A673 (cell line): ENCODE results near the gene PRKG1. TPM values are rescaled to one million over a fixed set of nuclear protein-coding genes. Genes with fewer than 3 reads are reported as not detected.

ENCODE experiments used
- BruUV-seq: library from RNA; stranded (reverse); fragments of 400-500 nt; replicated peaks from 2 replicates; lab custom pipeline; 2021; lab: Mats Ljungman, UMichigan
- CTCF ChIA-PET: fragments of 300-600 bp; sonication (Branson Sonifier 250); formaldehyde crosslinking; loops from one replicate; lab custom pipeline; 2022; ENCODE audit warnings: antibody characterized with exemption; lab: Charles Lee
- POLR2A ChIA-PET: fragments of 300-600 bp; sonication (Branson Sonifier 250); formaldehyde crosslinking; loops from one replicate; lab custom pipeline; 2022; ENCODE audit warnings: antibody characterized with exemption; ENCODE audit not compliant: low non-redundant PET; lab: Charles Lee
- DNase-seq: peaks from one replicate; pipeline ENCODE4 v3.0.0-alpha.2; 2015; ENCODE audit warnings: low spot score
- H3K27ac ChIP-seq: fragments of 200-600 bp; sonication (generic); 2 replicates; pipeline ENCODE4 v1.5.1; 2016; ENCODE audit warnings: mixed run types, low read depth, mild to moderate bottlenecking, mixed read lengths, antibody characterized with exemption, low read length; ENCODE audit not compliant: poor library complexity, severe bottlenecking
- H3K27me3 ChIP-seq: fragments of 200-600 bp; sonication (generic); replicated peaks from 2 replicates; pipeline ENCODE4 v1.6.1; 2017; ENCODE audit warnings: mixed run types, low read depth, mild to moderate bottlenecking, mixed read lengths, antibody characterized with exemption, low read length; ENCODE audit not compliant: insufficient read depth, poor library complexity
- H3K36me3 ChIP-seq: fragments of 200-600 bp; sonication (generic); 2 replicates; pipeline ENCODE4 v1.6.1; 2016; ENCODE audit warnings: mixed run types, mild to moderate bottlenecking, mixed read lengths, antibody characterized with exemption, low read length; ENCODE audit not compliant: insufficient read depth, poor library complexity, severe bottlenecking
- H3K4me1 ChIP-seq: fragments of 200-600 bp; sonication (generic); 2 replicates; pipeline ENCODE4 v1.6.1; 2017; ENCODE audit warnings: mixed run types, mild to moderate bottlenecking, mixed read lengths, antibody characterized with exemption, low read length; ENCODE audit not compliant: insufficient read depth, poor library complexity, severe bottlenecking
- H3K4me3 ChIP-seq: fragments of 200-600 bp; sonication (generic); 2 replicates; pipeline ENCODE4 v1.5.1; 2016; ENCODE audit warnings: low read depth, mixed run types, mild to moderate bottlenecking, mixed read lengths, low read length; ENCODE audit not compliant: poor library complexity, severe bottlenecking
- H3K9me3 ChIP-seq: fragments of 200-600 bp; sonication (generic); 2 replicates; pipeline ENCODE4 v1.6.1; 2016; ENCODE audit warnings: mixed run types, low read depth, mild to moderate bottlenecking, mixed read lengths, antibody characterized with exemption, low read length; ENCODE audit not compliant: poor library complexity, severe bottlenecking
- CTCF ChIP-seq: fragments of 300-800, 200-600 bp; sonication (generic); conservative IDR thresholded peaks from 2 replicates; pipeline ENCODE4 v1.5.1; 2017; ENCODE audit warnings: low read depth, mild to moderate bottlenecking, antibody characterized with exemption, low read length, moderate library complexity, mixed read lengths
- EZH2 ChIP-seq: fragments of 200-600 bp; sonication (generic); IDR thresholded peaks from 2 replicates; pipeline ENCODE4 v1.6.1; 2017; ENCODE audit warnings: borderline replicate concordance, low read depth, mild to moderate bottlenecking, mixed read lengths, antibody characterized with exemption, low read length; ENCODE audit not compliant: poor library complexity, severe bottlenecking
- intact Hi-C: fragments of 100-400 bp; cut with micrococcal nuclease; formaldehyde crosslinking; loops from one replicate; pipeline ENCODE4 v1.10.0; 2022; ENCODE audit not compliant: unreplicated experiment
- total RNA-seq: library from RNA; stranded (reverse); gene quantifications from 2 replicates; pipeline ENCODE4 v1.2.3, GENCODE V29; 2021

PRKG1 gene
- total RNA-seq, 1 experiment from 2014 or later = 0.58 TPM

GRCh38 chr10:52313256-52313932 is 1239.1 kb downstream of the PRKG1 start:
- peaks cover 4% of the 10 kb centered on the region for H3K4me1 ChIP-seq
- H3K4me3 ChIP-seq = peak overlapping the region; percentile 57
- no peaks in the 10 kb centered on the region for H3K36me3 ChIP-seq
- no peaks in the 10 kb centered on the region for H3K9me3 ChIP-seq
- DNase-seq = peak; percentile 13
- intact Hi-C loops = no loop called here
- ChIA-PET POLR2A (no interaction called here), CTCF (interaction anchor here (0.7 kb wide), 1 partner anchor 9 kb away, joined by 4 read pairs; no protein-coding TSS in a partner anchor)
- no peak for TF ChIP-seq EZH2
- TF ChIP-seq CTCF = no peak
- BruUV-seq = no TSS peak
- H3K27ac ChIP-seq = no peak overlapping the region
- H3K27me3 ChIP-seq = peaks cover 64% of the 10 kb centered on the region

- intact Hi-C loops = no loop called here
- Histone ChIP-seq H3K4me3 (peak within 1 kb of the TSS; percentile 57), H3K9me3 (no peaks in the 10 kb centered on the region), H3K27ac (no peak within 1 kb of the TSS), H3K36me3 (no peaks in the 10 kb centered on the region), H3K4me1 (peaks cover 4% of the 10 kb centered on the region), H3K27me3 (peaks cover 59% of the 10 kb centered on the region)
- DNase-seq = peak; percentile 77
- ChIA-PET POLR2A (no interaction called here), CTCF (no interaction called here)
- BruUV-seq = no TSS peak
- TF ChIP-seq CTCF (peak; percentile 83), EZH2 (no peak)
Measured at GRCh38 chr10:52313933-52314821, 1239.9 kb downstream of the PRKG1 start, which contains the start of gene DKK1. Gene DKK1, plus strand, starts transcription at chr10:52314281. Its CDS starts 154 bp downstream, at chr10:52314435.

- H3K27me3 ChIP-seq = peaks cover 51% of the 10 kb centered on the region
- BruUV-seq = no TSS peak
- peak overlapping the region; percentile 57 for H3K4me3 ChIP-seq
- POLR2A ChIA-PET = no interaction called here
- H3K9me3 ChIP-seq = no peaks in the 10 kb centered on the region
- intact Hi-C loops = no loop called here
- peaks cover 4% of the 10 kb centered on the region for H3K4me1 ChIP-seq
- DNase-seq = peak; percentile 55
- H3K27ac ChIP-seq = no peak overlapping the region
- CTCF ChIA-PET = no interaction called here
- no peaks in the 10 kb centered on the region for H3K36me3 ChIP-seq
- no peak for TF ChIP-seq CTCF
- no peak for TF ChIP-seq EZH2
Measured at GRCh38 chr10:52314822-52315552, 1240.7 kb downstream of the PRKG1 start.
